Measurements from ENCODE around the gene MYOM1. TPM values are rescaled to one million over a fixed set of nuclear protein-coding genes. Genes with fewer than 3 reads are reported as not detected.

Gene MYOM1
- total RNA-seq, 4 donors from 2014 or later, result 2.3 to 3.1 (median 3.1) TPM

DNA sequence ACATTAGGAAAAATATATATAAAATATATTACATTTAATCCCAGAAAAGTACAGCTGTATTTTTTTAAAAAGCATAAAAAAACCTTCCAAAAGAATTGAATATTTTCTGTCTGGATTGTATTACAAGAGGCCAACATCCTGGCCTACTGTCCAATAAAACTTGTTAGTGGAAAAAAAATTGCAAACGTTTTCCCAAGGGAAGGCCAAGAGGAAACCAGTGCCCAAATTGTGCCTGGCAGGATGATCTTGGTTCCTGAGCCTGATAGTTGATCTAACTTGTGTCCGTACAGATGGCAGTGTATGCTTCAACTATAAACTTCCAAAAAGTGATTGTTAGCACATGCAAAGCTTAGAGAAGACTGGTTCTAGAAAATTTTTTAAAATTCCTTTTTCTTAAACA is 116.2 kb downstream of the MYOM1 start:
- no peak overlapping the region for H3K27ac ChIP-seq
- TF ChIP-seq, protein P1, sequence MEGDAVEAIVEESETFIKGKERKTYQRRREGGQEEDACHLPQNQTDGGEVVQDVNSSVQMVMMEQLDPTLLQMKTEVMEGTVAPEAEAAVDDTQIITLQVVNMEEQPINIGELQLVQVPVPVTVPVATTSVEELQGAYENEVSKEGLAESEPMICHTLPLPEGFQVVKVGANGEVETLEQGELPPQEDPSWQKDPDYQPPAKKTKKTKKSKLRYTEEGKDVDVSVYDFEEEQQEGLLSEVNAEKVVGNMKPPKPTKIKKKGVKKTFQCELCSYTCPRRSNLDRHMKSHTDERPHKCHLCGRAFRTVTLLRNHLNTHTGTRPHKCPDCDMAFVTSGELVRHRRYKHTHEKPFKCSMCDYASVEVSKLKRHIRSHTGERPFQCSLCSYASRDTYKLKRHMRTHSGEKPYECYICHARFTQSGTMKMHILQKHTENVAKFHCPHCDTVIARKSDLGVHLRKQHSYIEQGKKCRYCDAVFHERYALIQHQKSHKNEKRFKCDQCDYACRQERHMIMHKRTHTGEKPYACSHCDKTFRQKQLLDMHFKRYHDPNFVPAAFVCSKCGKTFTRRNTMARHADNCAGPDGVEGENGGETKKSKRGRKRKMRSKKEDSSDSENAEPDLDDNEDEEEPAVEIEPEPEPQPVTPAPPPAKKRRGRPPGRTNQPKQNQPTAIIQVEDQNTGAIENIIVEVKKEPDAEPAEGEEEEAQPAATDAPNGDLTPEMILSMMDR (IDR thresholded peaks at IDR 0.05), result no peak
- TF ChIP-seq POLR2A (IDR thresholded peaks at IDR 0.05), result no peak
- H3K36me3 ChIP-seq, result no peaks in the 10 kb centered on the region
- H3K4me1 ChIP-seq, result no peaks in the 10 kb centered on the region
- H3K9me3 ChIP-seq, result no peaks in the 10 kb centered on the region
- intact Hi-C loops (cut with DNase I), result no loop called here
- WGBS, 2 donors, result 38 to 46% methylated on average over 2 of the region's 2 CpGs
- H3K4me3 ChIP-seq (replicated peaks in 1 of 3), result no peak overlapping the region
- no peak for DNase-seq
- no peaks in the 10 kb centered on the region for H3K27me3 ChIP-seq

DNA sequence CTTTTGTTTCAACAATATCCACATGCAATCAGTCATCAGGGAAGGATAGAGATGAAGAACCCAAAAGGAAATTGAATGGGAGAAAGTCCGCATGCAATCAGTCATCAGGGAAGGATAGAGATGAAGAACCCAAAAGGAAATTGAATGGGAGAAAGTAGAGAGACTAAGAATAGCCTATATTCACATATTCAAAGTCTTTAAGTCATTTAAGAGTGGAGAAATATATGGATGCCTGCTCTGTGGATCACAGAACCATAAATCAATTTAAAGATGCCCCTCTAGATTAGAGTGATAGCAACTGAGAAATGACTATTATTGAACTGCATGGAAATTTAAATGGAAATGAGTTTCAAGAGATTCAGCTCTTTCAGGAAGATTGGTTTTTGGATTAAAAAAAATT is 116.8 kb downstream of the MYOM1 start:
- Histone ChIP-seq H3K27me3 (no peaks in the 10 kb centered on the region), H3K4me1 (no peaks in the 10 kb centered on the region), H3K4me3 (replicated peaks in 1 of 3) (no peak overlapping the region), H3K36me3 (no peaks in the 10 kb centered on the region), H3K27ac (no peak overlapping the region), H3K9me3 (no peaks in the 10 kb centered on the region)
- intact Hi-C loops (cut with DNase I), result no loop called here
- TF ChIP-seq POLR2A (IDR thresholded peaks at IDR 0.05), result no peak
- TF ChIP-seq, protein P1 (IDR thresholded peaks at IDR 0.05), result no peak
- no peak for DNase-seq
- 96% methylated on average over 1 of the region's 1 CpG for WGBS, 2 donors

DNA sequence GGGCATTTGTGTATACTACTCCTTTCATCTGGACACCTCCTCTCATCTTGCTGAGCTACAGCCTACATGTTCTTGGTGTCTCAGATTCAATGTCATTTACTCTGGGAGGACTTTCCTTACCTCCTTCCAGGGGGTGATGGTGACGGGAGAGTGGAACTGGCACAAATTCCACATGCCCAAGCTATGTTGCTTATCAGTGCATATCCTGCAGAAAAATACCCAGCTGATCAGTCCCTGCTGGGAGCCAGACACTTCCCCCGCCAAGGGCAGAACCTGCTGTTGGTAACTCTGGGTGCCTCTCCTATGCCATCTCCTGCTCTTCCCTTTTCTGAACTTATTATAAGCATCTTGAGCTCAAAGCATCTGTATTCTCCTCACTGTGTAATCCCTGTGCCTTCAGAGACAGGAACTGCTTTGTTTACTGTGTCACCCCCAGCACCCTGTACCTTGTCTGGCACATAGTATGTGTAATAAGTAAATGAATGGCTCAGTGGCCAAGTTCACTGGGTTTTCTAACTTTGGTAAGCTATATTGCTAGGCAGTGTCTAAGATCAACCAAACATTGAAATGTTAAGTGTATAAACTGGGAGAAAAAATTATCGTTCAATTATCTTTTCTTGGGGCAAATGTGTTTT is 119.2 kb downstream of the MYOM1 start:
- intact Hi-C loops (cut with DNase I), result no loop called here
- Histone ChIP-seq H3K9me3 (no peaks in the 10 kb centered on the region), H3K36me3 (no peaks in the 10 kb centered on the region)

DNA sequence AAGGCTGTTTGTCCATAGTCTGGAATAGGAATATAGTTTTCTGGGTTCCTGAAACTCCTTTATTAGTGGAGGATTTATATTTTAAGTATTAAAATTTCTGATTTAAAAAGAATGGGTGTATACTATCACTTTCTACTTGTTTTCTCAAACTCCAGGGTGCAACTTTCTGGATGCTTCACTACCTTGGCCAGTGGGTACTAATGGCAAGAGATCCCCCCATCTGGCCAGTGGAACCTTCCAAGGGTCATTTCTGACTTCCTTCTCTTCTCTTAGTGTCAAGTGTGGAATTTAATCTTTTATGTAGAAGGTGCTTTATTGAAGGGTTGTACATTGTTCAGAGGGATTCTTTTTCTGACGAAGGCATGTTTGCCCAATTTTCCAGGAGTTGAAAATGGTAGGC is 120.4 kb downstream of the MYOM1 start:
- DNase-seq, result no peak
- Histone ChIP-seq H3K27ac (no peak overlapping the region), H3K27me3 (no peaks in the 10 kb centered on the region), H3K4me3 (replicated peaks in 1 of 3) (no peak overlapping the region), H3K36me3 (no peaks in the 10 kb centered on the region), H3K4me1 (no peaks in the 10 kb centered on the region), H3K9me3 (no peaks in the 10 kb centered on the region)
- WGBS, 2 donors, result 0 to 47% methylated on average over 1 of the region's 1 CpG
- intact Hi-C loops (cut with DNase I), result no loop called here
- TF ChIP-seq, protein P1 (IDR thresholded peaks at IDR 0.05), result no peak

More for the DNA sequence above, 119.2 kb downstream of the MYOM1 start:
- WGBS, 2 donors, result 79 to 81% methylated on average over 3 of the region's 3 CpGs
- H3K27me3 ChIP-seq, result no peaks in the 10 kb centered on the region
- no peaks in the 10 kb centered on the region for H3K4me1 ChIP-seq
- H3K4me3 ChIP-seq (replicated peaks in 1 of 3), result no peak overlapping the region
- H3K27ac ChIP-seq, result no peak overlapping the region
- no peak for DNase-seq
- TF ChIP-seq, protein P1 (IDR thresholded peaks at IDR 0.05), result no peak
- no peak for TF ChIP-seq POLR2A (IDR thresholded peaks at IDR 0.05)

DNA sequence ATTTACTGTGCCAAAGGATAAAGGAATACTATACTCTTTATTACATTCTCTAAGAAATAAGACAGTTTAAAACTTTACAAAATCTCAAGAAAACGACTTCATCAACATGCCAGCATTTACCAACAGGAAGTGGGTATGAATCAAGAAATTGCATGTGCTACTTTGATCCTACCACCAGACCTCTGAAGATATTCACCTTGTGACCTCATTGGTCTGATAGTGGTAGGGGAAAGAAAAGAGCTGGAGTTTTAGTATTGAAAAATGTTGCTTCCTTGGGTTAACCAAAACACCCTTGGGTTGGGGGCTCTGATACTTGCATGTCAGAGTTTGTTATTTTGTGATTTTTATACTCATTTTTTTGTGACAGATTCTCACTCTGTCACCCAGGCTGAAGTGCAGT is 122.7 kb downstream of the MYOM1 start:
- no peak for TF ChIP-seq POLR2A (IDR thresholded peaks at IDR 0.05)
- TF ChIP-seq, protein P1 (IDR thresholded peaks at IDR 0.05), result no peak
- Histone ChIP-seq H3K9me3 (no peaks in the 10 kb centered on the region), H3K27ac (no peak overlapping the region), H3K4me1 (no peaks in the 10 kb centered on the region), H3K36me3 (no peaks in the 10 kb centered on the region), H3K4me3 (replicated peaks in 1 of 3) (no peak overlapping the region), H3K27me3 (no peaks in the 10 kb centered on the region)
- intact Hi-C loops (cut with DNase I), result no loop called here
- no peak for DNase-seq
- 69 to 84% methylated on average over 1 of the region's 1 CpG for WGBS, 2 donors

All from thyroid gland (tissue), 4 donors.